GM19455 (cell line): ENCODE measurements around the gene MCF2L.
"Not testable (repeated sequence)": the region's sequence is repeated elsewhere in the genome, so short reads cannot be mapped to it uniquely, and the experiment has no call there.

Experiments
- ATAC-seq: cut with Tn5 transposase; IDR thresholded peaks from one replicate; pipeline ENCODE4 v1.9.1; 2021; ENCODE audit not compliant: unreplicated experiment

Gene MCF2L

GRCh38 chr13:113090806-113091205, 121.8 kb downstream of the MCF2L start:
- no peak for ATAC-seq

DNA sequence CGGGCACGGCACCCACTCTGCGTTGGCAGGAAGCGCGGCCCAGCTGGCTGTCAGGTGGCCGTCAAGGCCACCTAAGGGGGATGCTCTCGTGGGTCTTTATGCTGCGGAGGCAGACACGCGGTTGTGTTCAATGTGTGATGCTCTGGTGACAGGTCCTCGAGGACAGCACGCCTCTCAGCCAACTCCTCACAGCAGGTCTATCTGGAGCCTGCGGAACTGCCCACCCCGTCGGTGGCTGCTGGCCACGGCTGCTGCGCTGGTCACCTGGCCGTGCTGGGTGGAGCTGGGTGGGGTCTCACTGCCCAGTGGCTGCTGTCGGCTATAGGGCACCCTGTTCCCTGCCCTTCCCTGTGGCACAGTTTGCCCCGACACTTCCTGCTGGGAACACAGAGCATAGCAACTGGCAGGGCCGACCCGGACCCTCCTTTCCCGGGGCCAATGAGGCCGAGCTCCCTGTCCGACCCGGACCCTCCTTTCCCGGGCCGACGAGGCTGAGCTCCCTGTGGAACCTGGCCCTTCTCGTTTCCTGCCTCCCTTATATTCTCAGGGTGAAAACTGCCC, 122.3 kb downstream of the MCF2L start:
- ATAC-seq = no peak

DNA sequence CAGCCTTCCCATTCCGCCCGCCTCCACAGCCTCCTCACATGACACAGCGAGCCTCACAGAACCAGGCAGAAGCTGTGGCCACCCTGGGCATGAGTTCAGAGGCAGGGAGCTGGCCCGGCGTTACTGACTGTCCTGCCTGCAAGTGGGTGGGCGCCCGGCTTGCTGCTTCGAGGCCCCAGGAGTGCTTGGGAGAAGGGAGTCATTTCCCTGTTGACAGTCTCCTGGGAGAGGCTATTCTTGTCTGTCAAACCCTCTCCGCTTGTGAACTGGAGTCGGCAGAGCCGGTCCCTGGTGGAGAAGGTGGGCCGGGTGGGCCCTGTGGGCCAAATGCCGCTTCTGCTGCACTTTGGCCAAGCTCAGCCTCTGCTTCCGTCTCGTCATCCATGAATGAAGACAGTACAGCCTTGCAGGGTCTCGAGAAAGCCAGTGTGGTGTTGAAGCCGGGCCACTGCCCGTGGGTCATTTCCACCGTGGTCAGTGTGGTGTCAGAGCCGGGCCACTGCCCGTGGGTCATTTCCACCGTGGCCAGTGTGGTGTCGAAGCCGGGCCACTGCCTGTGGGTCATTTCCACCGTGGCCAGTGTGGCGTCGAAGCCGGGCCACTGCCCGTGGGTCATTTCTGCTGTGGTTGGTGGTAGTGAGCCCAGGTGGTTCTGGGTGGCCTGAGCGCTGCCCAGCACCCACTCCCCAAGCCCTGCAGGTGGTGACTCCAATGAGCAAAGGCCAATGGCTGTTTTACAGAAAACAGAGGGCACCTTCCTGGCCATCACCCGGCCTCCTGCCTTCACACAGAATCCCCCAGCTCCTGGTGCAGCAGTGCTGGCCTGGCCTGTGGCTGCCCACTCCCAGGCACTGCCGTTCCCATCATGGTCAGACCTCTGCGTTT, 123.1 kb downstream of the MCF2L start:
- ATAC-seq = no peak

DNA sequence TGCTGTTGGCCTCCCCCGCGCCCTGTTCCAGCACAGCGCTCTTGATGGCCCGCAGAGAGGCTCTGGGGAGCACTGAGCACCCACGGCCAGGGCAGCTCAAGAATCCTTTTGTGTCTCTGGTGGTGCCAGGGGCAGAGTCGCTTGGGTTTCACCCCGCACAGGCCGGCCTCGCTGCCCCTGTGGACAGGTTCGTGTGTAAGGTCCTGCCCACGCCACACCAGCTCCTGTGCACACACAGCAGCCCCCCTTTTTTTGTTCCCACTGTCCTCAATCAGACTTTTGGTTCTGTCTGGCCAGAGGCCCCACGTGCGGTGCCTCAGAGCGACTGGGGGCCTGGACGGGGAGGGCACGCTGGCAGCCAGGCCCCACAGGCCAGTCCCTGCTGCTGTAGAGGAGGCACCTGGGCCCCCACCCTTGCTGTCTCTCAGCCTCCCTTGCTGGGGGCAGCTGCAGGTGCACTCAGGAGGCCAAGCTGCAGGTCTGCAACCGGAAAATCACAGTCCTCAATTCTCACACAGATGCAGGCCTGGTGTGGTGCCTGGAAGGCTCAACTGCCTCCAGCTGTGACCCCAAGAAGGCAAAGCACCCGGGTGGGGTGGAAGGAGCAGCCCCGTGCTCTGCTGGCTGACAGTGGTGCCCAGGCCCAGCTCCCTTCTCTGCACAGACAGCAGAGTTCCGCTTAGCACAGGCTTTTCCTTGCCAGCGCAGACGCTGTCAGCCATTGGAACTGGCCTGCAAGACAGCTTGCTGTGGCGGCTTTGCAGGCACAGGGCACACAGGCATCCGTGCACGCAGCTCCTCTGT, 124.0 kb downstream of the MCF2L start:
- ATAC-seq = no peak

DNA sequence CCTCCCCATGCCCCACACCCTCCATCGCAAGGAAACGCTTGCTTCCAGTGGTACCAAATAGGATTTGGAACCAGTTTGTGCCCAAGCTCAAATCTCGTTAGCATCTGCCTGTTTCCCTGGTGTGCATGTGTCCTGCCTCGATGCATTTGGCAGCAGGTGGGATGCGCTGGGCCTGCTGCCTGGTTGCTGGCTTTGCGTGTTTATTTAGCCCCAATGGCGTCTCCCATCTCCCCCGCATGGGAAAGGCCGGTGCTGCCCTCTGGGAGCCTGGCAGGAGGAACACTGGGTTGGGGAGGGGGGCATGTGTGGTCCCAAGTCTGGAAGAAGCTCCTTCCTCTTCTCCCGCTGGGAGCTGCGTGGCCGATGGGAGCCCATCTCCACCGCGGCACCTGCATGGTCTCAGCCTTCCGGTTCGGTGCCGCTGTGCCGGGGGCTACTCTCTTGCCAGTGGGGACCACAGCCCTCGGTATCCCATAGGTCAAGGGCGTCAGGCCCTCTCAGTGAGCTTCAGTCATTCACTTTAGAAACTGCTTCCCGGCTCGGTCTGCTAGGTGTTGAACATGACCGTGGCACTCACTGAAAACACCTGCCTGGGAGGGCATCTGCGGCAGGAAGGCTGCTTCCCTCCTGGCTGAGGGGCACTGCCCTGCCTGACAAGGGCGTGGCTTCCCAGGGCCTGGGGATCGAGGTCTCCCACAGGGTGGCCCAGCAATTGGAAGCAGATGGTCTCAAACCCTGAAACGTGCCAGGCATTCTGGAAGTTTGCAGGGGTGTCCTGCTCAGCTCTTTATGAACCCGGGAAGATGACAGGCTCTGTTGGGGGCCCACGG, 124.8 kb downstream of the MCF2L start:
- ATAC-seq = no peak

DNA sequence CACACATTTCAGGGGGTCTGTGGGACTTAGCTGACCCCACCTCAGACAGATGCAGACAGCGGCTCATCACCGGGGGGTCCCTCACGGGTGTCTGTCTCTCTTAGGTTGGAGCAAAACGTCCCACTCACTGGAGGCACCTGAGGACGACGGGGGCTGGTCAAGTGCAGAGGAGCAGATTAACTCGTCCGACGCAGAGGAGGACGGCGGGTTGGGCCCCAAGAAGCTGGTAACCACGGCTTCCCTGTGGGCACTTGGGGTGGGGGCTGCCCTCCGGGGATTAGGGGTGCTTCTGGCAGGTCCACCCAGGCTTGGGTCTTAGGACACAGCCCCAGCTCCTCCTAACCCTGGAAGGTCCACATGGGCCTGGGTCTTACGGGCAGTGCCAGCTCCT, 125.4 kb downstream of the MCF2L start:
- no peak for ATAC-seq

- ATAC-seq = no peak
Observed at GRCh38 chr13:113095146-113096051, 126.4 kb downstream of the MCF2L start.

GRCh38 chr13:113096052-113096744, 127.2 kb downstream of the MCF2L start:
- no peak for ATAC-seq

DNA sequence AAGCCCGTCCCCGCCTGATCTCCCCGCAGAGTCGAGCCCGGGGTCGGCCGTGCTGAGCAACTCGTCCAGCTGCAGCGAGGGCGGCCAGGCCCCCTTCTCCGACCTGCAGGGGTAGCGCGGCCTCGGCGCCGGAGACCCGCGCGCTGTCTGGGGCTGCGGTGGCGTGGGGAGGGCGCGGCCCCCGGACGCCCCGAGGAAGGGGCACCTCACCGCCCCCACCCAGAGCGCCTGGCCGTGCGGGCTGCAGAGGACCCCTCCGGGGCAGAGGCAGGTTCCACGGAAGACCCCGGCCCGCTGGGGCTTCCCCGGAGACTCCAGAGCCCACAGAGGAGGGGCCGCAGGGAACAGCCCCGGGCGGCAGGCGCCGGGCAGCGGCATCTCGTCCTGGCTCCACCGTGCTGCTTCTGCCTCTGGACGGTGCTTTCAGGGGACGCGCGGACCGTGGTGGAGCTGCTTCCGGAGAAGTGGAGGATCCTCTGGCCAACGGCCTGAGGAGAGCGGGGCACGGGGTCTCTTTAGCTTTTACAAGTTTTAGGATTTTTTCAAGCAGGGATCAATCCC, 127.8 kb downstream of the MCF2L start:
- no peak for ATAC-seq

DNA sequence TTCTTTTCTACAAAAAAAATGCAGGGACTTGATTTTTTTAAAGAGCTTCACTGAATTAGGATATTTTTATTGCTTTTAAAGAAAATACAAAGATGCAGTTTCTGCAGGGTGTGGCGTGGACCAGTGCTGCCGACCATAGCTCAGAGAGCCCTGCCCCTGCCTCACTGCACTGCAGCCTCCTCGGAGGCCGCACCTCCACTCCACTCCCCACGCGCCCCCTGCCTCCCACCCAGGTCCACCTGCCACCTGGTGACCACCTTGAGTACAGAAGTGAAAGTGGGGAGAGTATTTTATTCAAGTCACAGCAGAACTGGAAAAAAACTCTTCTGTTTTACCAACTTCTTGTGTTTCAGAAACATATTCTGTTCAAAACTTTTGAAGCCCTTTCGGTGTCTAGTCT, 128.6 kb downstream of the MCF2L start:
- no peak for ATAC-seq

DNA sequence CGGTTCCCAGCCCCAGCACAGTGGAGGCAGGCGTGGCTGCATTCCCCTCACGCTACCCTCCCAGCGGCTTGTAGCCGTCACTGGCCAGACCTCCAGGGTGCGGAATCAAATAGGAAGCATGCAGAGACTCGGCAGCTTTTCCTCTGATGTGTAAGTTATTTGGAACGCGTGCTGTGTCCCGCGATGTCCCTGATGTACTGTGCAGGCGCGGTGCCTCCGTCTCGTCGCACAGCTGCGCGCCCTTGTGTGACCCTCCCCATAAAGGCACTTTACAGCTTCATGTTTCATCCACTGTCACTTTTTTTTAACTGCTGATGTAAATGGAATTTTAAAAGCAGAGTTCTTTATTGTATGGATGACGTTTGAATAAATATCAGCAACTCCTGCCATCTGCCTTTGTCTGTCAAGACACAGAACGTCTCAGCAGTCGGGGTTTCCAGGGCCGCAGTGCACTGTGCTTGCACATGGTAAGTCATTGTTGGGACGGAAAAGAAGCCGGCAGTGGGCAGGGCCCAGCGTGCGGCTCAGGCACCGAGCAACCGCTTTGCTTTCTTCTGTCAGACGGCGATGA, 129.2 kb downstream of the MCF2L start:
- ATAC-seq = no peak

- ATAC-seq = no peak
Observed at GRCh38 chr13:113099142-113099541, 130.1 kb downstream of the MCF2L start.

- not testable (repeated sequence) for ATAC-seq
Observed at GRCh38 chr13:113102302-113102701, 133.3 kb downstream of the MCF2L start.

- no peak for ATAC-seq
Observed at GRCh38 chr13:113102727-113103126, 133.7 kb downstream of the MCF2L start.

DNA sequence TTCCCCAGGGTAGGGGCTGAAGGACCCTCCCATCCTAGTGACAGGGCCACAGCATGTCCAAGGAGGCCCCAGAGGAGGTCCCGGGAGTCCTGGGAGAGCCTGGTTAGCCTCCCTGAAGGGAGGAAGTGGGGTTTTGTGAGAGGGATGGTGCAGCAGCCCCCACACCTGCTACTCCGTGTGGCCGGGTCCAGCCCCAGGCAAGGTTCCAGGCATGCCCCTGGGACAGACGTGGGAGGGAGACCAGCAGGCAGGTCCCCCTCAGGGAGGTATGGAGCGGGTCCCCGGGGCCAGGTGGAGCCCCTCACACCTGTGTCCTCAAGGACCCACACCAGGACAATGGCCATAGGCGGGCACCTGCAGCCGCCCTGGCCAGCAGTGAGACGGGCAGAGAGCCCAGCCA, 134.6 kb downstream of the MCF2L start:
- ATAC-seq = no peak

DNA sequence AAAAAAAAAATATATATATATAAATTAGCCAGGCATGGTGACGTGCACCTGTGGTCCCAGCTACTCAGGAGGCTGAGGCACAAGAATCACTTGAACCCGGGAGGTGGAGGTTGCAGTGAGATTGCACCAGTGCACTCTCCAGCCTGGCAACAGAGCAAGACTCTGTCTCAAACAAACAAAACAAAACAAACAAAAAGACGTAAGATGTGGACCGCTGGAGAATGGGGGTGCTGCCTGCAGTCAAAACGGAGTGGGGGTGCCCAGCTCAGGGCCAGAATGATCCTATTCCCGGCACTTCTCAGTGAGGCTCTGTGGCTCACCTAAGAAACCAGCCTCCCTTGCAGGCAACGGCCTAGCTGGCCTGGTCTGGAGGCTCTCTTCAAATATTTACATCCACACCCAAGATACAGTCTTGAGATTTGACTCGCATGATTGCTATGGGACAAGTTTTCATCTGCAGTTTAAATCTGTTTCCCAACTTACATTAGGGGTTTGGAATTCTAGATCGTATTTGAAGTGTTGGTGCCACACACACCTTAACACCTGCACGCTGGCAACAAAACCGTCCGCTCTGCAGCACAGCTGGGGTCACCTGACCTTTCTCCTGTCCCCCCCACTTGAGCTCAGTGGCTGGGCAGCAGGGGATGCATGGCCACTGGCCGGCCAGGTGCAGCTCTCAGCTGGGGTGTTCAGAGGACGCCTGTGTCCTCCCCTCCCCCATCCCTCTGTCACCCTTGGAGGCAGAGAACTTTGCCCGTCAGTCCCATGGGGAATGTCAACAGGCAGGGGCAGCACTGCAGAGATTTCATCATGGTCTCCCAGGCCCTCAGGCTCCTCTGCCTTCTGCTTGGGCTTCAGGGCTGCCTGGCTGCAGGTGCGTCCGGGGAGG, 136.3 kb downstream of the MCF2L start, which contains the start of gene F7:
Gene F7 (plus strand): TSS at position 760 of the 889 bp plus-strand sequence. CDS start 51 bp downstream, at position 811.
- no peak for ATAC-seq

- ATAC-seq = no peak
Observed at GRCh38 chr13:113105921-113106452, 137.0 kb downstream of the MCF2L start.
